Smooth muscle cell (in vitro differentiated cells): ENCODE measurements around the gene ANKRD11. TPM values are rescaled to one million over a fixed set of nuclear protein-coding genes. Genes with fewer than 3 reads are reported as not detected.

Source experiments
- DNase-seq: peaks from one replicate; lab custom pipeline; 2025; ENCODE audit not compliant: unreplicated experiment; lab: John Stamatoyannopoulos, UW
- H2AFZ ChIP-seq: fragments of 200-600 bp; sonication (generic); 2 replicates; pipeline ENCODE4 v1.6.0; 2016; ENCODE audit warnings: antibody characterized with exemption, low read depth, mild to moderate bottlenecking
- H3F3A ChIP-seq: fragments of 200-600 bp; sonication (generic); 2 replicates; pipeline ENCODE4 v1.6.0; 2017; ENCODE audit warnings: antibody characterized with exemption, low read depth
- H3K27ac ChIP-seq: fragments of 200-600 bp; sonication (generic); 2 replicates; pipeline ENCODE4 v1.5.1; 2016; ENCODE audit warnings: low read depth, mild to moderate bottlenecking
- H3K27me3 ChIP-seq: fragments of 200-600 bp; sonication (generic); 2 replicates; pipeline ENCODE4 v1.6.1; 2016; ENCODE audit warnings: low read depth, mild to moderate bottlenecking
- H3K36me3 ChIP-seq: fragments of 200-600 bp; sonication (generic); 2 replicates; pipeline ENCODE4 v1.5.1; 2016; ENCODE audit warnings: low read depth
- H3K4me1 ChIP-seq: fragments of 200-600 bp; sonication (generic); 2 replicates; pipeline ENCODE4 v1.5.1; 2016; ENCODE audit warnings: low read depth
- H3K4me2 ChIP-seq: fragments of 200-600 bp; sonication (generic); 2 replicates; pipeline ENCODE4 v1.6.0; 2016; ENCODE audit warnings: mild to moderate bottlenecking
- H3K4me3 ChIP-seq: fragments of 200-600 bp; sonication (generic); 2 replicates; pipeline ENCODE4 v1.5.1; 2016; ENCODE audit warnings: mild to moderate bottlenecking
- H3K79me2 ChIP-seq: fragments of 200-600 bp; sonication (generic); 2 replicates; pipeline ENCODE4 v1.6.0; 2016; ENCODE audit warnings: low read depth, mild to moderate bottlenecking
- H3K9ac ChIP-seq: fragments of 200-600 bp; sonication (generic); 2 replicates; pipeline ENCODE4 v1.6.0; 2016; ENCODE audit warnings: low read depth
- H3K9me3 ChIP-seq: fragments of 200-600 bp; sonication (generic); replicated peaks from 2 replicates; pipeline ENCODE4 v1.5.1; 2016; ENCODE audit warnings: low read depth
- H4K20me1 ChIP-seq: fragments of 200-600 bp; sonication (generic); 2 replicates; pipeline ENCODE4 v1.6.0; 2016; ENCODE audit warnings: low read depth
- CTCF ChIP-seq: fragments of 200-600 bp; sonication (generic); IDR thresholded peaks from 2 replicates; pipeline ENCODE4 v1.5.1; 2017; ENCODE audit warnings: borderline replicate concordance, mild to moderate bottlenecking, antibody characterized with exemption; ENCODE audit not compliant: insufficient read depth, poor library complexity, severe bottlenecking
- WGBS: methylation state at CpG from one replicate; pipeline ENCODE4 v1.1.7; 2016; ENCODE audit warnings: low lambda C conversion rate; 5-methylcytosine and 5-hydroxymethylcytosine counted together
- polyA plus RNA-seq: library from polyadenylated mRNA; unstranded; fragments of >200 nt; fragmentation: Nextera tagmentation; extraction: Ambion mirVana; gene quantifications from 2 replicates; pipeline ENCODE4 v1.2.1, GENCODE V29; 2016
- total RNA-seq: library from RNA; depleted of rRNA; stranded (reverse); fragments of >200 nt; gene quantifications from 2 replicates; pipeline ENCODE4 v1.2.3, GENCODE V29; 2014

ANKRD11 gene
- total and polyA plus RNA-seq, 2 experiments from 2014 or later: 31.5 to 105 TPM

DNA sequence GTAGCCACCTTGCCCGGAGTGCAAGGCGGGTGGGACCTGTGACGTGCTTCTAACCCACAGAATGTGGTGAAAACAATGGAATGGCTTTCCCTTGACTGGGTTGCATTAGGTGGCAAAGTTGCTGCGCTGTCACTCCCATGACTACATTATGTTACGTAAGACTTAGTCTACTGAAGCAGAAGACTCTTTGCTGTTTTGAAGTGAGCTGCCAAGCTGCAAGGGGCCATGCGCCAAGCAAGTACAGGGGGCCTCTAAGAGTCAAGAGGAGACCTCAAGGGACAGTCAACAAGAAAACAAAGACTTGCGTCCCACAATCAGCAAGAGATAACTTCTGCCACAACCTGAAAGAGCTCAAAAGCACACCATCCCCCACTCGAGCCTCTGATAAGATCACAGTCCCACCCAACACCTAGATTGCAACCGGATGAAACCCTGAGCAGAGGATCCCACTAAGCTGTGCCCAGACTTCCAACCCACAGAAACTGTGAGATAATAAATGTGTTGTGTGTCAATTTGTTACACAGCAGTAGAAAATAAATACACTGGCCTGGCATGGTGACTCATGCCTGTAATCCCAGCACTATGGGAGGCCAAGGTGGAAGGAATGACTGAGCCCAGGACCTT, 16.5 kb downstream of the ANKRD11 start:
- Histone ChIP-seq H3K79me2 (peaks cover 100% of the 10 kb centered on the region), H3K27me3 (no peaks in the 10 kb centered on the region), H3K4me1 (peaks cover 13% of the 10 kb centered on the region), H3K4me2 (no peak overlapping the region), H4K20me1 (peaks cover 100% of the 10 kb centered on the region), H3F3A (peaks cover 27% of the 10 kb centered on the region), H3K27ac (peak overlapping the region; percentile 89), H3K9me3 (no peaks in the 10 kb centered on the region), H3K36me3 (no peaks in the 10 kb centered on the region), H3K4me3 (no peak overlapping the region), H2AFZ (no peak overlapping the region), H3K9ac (no peak overlapping the region)
- DNase-seq: no peak
- TF ChIP-seq CTCF: no peak
- WGBS: 66% methylated on average over 9 of the region's 9 CpGs

GRCh38 chr16:89473136-89473712, 17.1 kb downstream of the ANKRD11 start:
- Histone ChIP-seq H3K9me3 (no peaks in the 10 kb centered on the region), H3K79me2 (peaks cover 100% of the 10 kb centered on the region), H2AFZ (no peak overlapping the region), H3K4me3 (no peak overlapping the region), H3F3A (peaks cover 26% of the 10 kb centered on the region), H3K9ac (no peak overlapping the region), H3K27me3 (no peaks in the 10 kb centered on the region), H3K4me2 (no peak overlapping the region), H3K4me1 (peaks cover 8% of the 10 kb centered on the region), H3K36me3 (no peaks in the 10 kb centered on the region), H4K20me1 (peaks cover 100% of the 10 kb centered on the region), H3K27ac (peak overlapping the region; percentile 89)
- 96% methylated on average over 7 of the region's 7 CpGs for WGBS
- no peak for TF ChIP-seq CTCF
- DNase-seq: no peak

DNA sequence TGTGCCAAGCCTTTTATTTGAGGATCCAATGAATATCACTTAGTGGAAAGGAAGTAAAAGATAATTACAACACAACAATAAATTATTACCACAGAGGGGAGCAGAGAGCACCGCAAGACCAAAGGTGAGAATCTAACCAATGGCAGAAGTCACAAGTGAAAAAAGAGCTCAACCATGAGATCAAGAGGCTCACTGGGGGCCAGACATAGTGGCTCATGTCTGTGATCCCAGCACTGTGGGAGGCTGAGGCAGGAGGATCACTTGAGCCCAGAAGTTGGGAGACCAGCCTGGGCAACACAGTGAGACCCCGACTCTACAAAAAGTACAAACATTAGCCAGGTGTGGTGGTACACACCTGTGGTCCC, 17.7 kb downstream of the ANKRD11 start:
- no peak overlapping the region for H3K4me3 ChIP-seq
- H3K4me2 ChIP-seq: no peak overlapping the region
- no peak overlapping the region for H3K9ac ChIP-seq
- H3K27me3 ChIP-seq: no peaks in the 10 kb centered on the region
- H3K79me2 ChIP-seq: peaks cover 100% of the 10 kb centered on the region
- H2AFZ ChIP-seq: no peak overlapping the region
- no peak for TF ChIP-seq CTCF
- peaks cover 20% of the 10 kb centered on the region for H3F3A ChIP-seq
- H3K9me3 ChIP-seq: no peaks in the 10 kb centered on the region
- H3K4me1 ChIP-seq: peaks cover 8% of the 10 kb centered on the region
- H4K20me1 ChIP-seq: peaks cover 100% of the 10 kb centered on the region
- no peaks in the 10 kb centered on the region for H3K36me3 ChIP-seq
- no peak for DNase-seq
- H3K27ac ChIP-seq: peak overlapping the region; percentile 89
- 100% methylated on average over 2 of the region's 2 CpGs for WGBS

GRCh38 chr16:89467382-89467781, 23.0 kb downstream of the ANKRD11 start:
- no peak overlapping the region for H3K4me2 ChIP-seq
- H3K27ac ChIP-seq: no peak overlapping the region
- 93% methylated on average over 7 of the region's 7 CpGs for WGBS
- no peak overlapping the region for H3K4me3 ChIP-seq
- H4K20me1 ChIP-seq: peaks cover 91% of the 10 kb centered on the region
- peaks cover 97% of the 10 kb centered on the region for H3K79me2 ChIP-seq
- no peaks in the 10 kb centered on the region for H3K27me3 ChIP-seq
- TF ChIP-seq CTCF: no peak
- no peak overlapping the region for H3K9ac ChIP-seq
- DNase-seq: no peak
- H2AFZ ChIP-seq: no peak overlapping the region
- H3K9me3 ChIP-seq: no peaks in the 10 kb centered on the region
- no peaks in the 10 kb centered on the region for H3K36me3 ChIP-seq
- H3K4me1 ChIP-seq: no peaks in the 10 kb centered on the region
- peaks cover 15% of the 10 kb centered on the region for H3F3A ChIP-seq
